H1 (cell line): ENCODE data around the gene SOX6. TPM values are rescaled to one million over a fixed set of nuclear protein-coding genes. Genes with fewer than 3 reads are reported as not detected.

ENCODE experiments used
- CTCF ChIA-PET: fragments of 300-600 bp; sonication (Branson Sonifier 250); formaldehyde crosslinking; loops from one replicate; lab custom pipeline; 2021; ENCODE audit not compliant: partially characterized antibody; lab: Charles Lee
- POLR2A ChIA-PET: fragments of 300-600 bp; sonication (Branson Sonifier 250); formaldehyde crosslinking; loops from one replicate; lab custom pipeline; 2021; ENCODE audit warnings: inconsistent platforms; ENCODE audit not compliant: partially characterized antibody; lab: Charles Lee
- DNase-seq, 2 experiments: peaks; one replicate each; pipeline versions ENCODE4 v3.0.0 to v3.0.0-alpha.2; 2010 to 2022; ENCODE audit warnings: low spot score in 2 of 2, low read depth in 1 of 2, mixed read lengths in 1 of 2
- FAIRE-seq: peaks from 2 replicates; lab custom pipeline; 2011; peaks lifted over from hg19 to GRCh38; lab: Jason Lieb, UNC
- H2AFZ ChIP-seq: 2 replicates; pipeline ENCODE4 v1.8.1; 2012; ENCODE audit warnings: low read length, inconsistent platforms
- H2AK5ac ChIP-seq: 2 replicates; pipeline ENCODE4 v1.6.1; 2013; ENCODE audit warnings: low read depth, low read length
- H2BK120ac ChIP-seq: replicated peaks from 2 replicates; pipeline ENCODE3; 2013; ENCODE audit warnings: low read depth, low read length, inconsistent platforms
- H2BK12ac ChIP-seq: 2 replicates; pipeline ENCODE4 v1.6.1; 2013; ENCODE audit warnings: low read depth, low read length
- H2BK15ac ChIP-seq: 2 replicates; pipeline ENCODE4 v1.6.1; 2013; ENCODE audit warnings: low read length
- H2BK20ac ChIP-seq: 2 replicates; pipeline ENCODE4 v1.6.1; 2013; ENCODE audit warnings: low read length
- H2BK5ac ChIP-seq: 2 replicates; pipeline ENCODE4 v1.6.1; 2013; ENCODE audit warnings: low read depth, low read length
- H3K14ac ChIP-seq: 2 replicates; pipeline ENCODE4 v1.6.1; 2013; ENCODE audit warnings: inconsistent platforms; ENCODE audit not compliant: insufficient read length
- H3K18ac ChIP-seq: 2 replicates; pipeline ENCODE4 v1.6.1; 2013; ENCODE audit warnings: low read length; ENCODE audit errors: extremely low read depth
- H3K23ac ChIP-seq: 2 replicates; pipeline ENCODE4 v1.6.1; 2013; ENCODE audit warnings: inconsistent platforms; ENCODE audit not compliant: insufficient read length
- H3K23me2 ChIP-seq: 2 replicates; pipeline ENCODE4 v1.6.1; 2013; ENCODE audit warnings: low read depth, low read length
- H3K27ac ChIP-seq: 2 replicates; pipeline ENCODE4 v1.6.1; 2011; ENCODE audit warnings: low read depth, low read length, inconsistent platforms
- H3K27me3 ChIP-seq, 4 experiments: replicated peaks in 1 of 4; 1 replicate in 1 of 4; 2 replicates in 3 of 4; pipeline versions ENCODE4 v1.6.1 to v1.8.1; 2011 to 2013; ENCODE audit warnings: low read length in 3 of 4, mild to moderate bottlenecking in 3 of 4, inconsistent platforms in 2 of 4, mixed read lengths in 2 of 4, moderate library complexity in 1 of 4; ENCODE audit not compliant: control insufficient read depth in 3 of 4, insufficient read depth in 3 of 4; ENCODE audit errors: extremely low read depth in 1 of 4
- H3K36me3 ChIP-seq, 4 experiments: 2 replicates each; pipeline versions ENCODE4 v1.6.1 to v1.8.1; 2011 to 2013; ENCODE audit warnings: mild to moderate bottlenecking in 4 of 4, low read length in 3 of 4, moderate library complexity in 2 of 4, control low read depth in 1 of 4, inconsistent platforms in 1 of 4; ENCODE audit not compliant: insufficient read depth in 4 of 4, control insufficient read depth in 2 of 4
- H3K4ac ChIP-seq: replicated peaks from 2 replicates; pipeline ENCODE3; 2013; ENCODE audit warnings: low read length, low read depth, mixed read lengths, inconsistent platforms; ENCODE audit not compliant: insufficient read length
- H3K4me1 ChIP-seq, 4 experiments: replicated peaks in 1 of 4; 1 replicate in 1 of 4; 2 replicates in 3 of 4; pipeline versions ENCODE4 v1.6.1 to v1.8.1; 2011 to 2013; ENCODE audit warnings: low read length in 3 of 4, inconsistent platforms in 2 of 4, mixed read lengths in 1 of 4; ENCODE audit not compliant: insufficient read depth in 4 of 4, control insufficient read depth in 3 of 4
- H3K4me2 ChIP-seq, 2 experiments: 2 replicates each; pipeline versions ENCODE4 v1.6.1 to v1.8.1; 2011 to 2013; ENCODE audit warnings: low read depth in 2 of 2, low read length in 2 of 2, control low read depth in 1 of 2, inconsistent platforms in 1 of 2, mild to moderate bottlenecking in 1 of 2; ENCODE audit not compliant: insufficient read depth in 1 of 2
- H3K4me3 ChIP-seq, 4 experiments: fragments of 200-600, 300-600 bp in 1 of 4; sonication (generic), shearing (Covaris generic), sonication (Bioruptor Twin) in 1 of 4; 2 replicates each; pipeline versions ENCODE4 v1.5.1 to v1.8.1; 2011 to 2016; ENCODE audit warnings: low read length in 4 of 4, low read depth in 3 of 4, control low read depth in 2 of 4, inconsistent platforms in 2 of 4, mild to moderate bottlenecking in 2 of 4, mixed read lengths in 1 of 4, moderate library complexity in 1 of 4; ENCODE audit not compliant: insufficient read depth in 2 of 4; ENCODE audit errors: extremely low read depth in 1 of 4
- H3K56ac ChIP-seq: replicated peaks from 2 replicates; pipeline ENCODE3; 2013; ENCODE audit warnings: low read depth, mild to moderate bottlenecking, mixed read lengths, low read length, inconsistent platforms; ENCODE audit not compliant: insufficient read length
- H3K79me1 ChIP-seq: 2 replicates; pipeline ENCODE4 v1.6.1; 2013; ENCODE audit warnings: low read depth, low read length, control low read depth
- H3K79me2 ChIP-seq, 2 experiments: 2 replicates each; pipeline versions ENCODE4 v1.6.1 to v1.8.1; 2012 to 2013; ENCODE audit warnings: low read length in 2 of 2, mild to moderate bottlenecking in 2 of 2, inconsistent platforms in 1 of 2; ENCODE audit not compliant: insufficient read depth in 2 of 2, control insufficient read depth in 1 of 2
- H3K9ac ChIP-seq, 4 experiments: replicated peaks in 1 of 4; 1 replicate in 1 of 4; 2 replicates in 3 of 4; pipeline versions ENCODE4 v1.6.1 to v1.8.1; 2011 to 2013; ENCODE audit warnings: low read depth in 3 of 4, low read length in 3 of 4, control low read depth in 2 of 4, mild to moderate bottlenecking in 2 of 4, moderate library complexity in 2 of 4, inconsistent platforms in 1 of 4; ENCODE audit errors: extremely low read depth in 1 of 4
- H3K9me3 ChIP-seq, 2 experiments: 2 replicates each; pipeline versions ENCODE4 v1.6.1 to v1.8.1; 2012 to 2013; ENCODE audit warnings: mild to moderate bottlenecking in 2 of 2, moderate library complexity in 2 of 2, control low read depth in 1 of 2, inconsistent platforms in 1 of 2, low read depth in 1 of 2, low read length in 1 of 2, mixed read lengths in 1 of 2; ENCODE audit not compliant: insufficient read depth in 2 of 2
- H4K20me1 ChIP-seq, 2 experiments: replicated peaks in 1 of 2; 2 replicates each; pipeline versions ENCODE3 to v1.8.1; 2011 to 2013; ENCODE audit warnings: inconsistent platforms in 2 of 2, low read length in 2 of 2, mild to moderate bottlenecking in 1 of 2; ENCODE audit not compliant: insufficient read depth in 2 of 2, control insufficient read depth in 1 of 2
- H4K5ac ChIP-seq: 2 replicates; pipeline ENCODE4 v1.6.1; 2013; ENCODE audit warnings: low read length, low read depth, mixed read lengths, inconsistent platforms; ENCODE audit not compliant: insufficient read length
- H4K8ac ChIP-seq: 2 replicates; pipeline ENCODE4 v1.8.0; 2013; ENCODE audit warnings: mild to moderate bottlenecking, moderate library complexity, low read length, inconsistent platforms; ENCODE audit not compliant: insufficient read depth; ENCODE audit errors: extremely low read depth
- H4K91ac ChIP-seq: replicated peaks from 2 replicates; pipeline ENCODE3; 2013; ENCODE audit warnings: low read length, mixed read lengths, inconsistent platforms; ENCODE audit not compliant: insufficient read length
- HDAC2 ChIP-seq, 2 experiments: fragments of 300-600 bp in 1 of 2; sonication (generic) in 1 of 2; IDR thresholded peaks; 2 replicates each; pipeline ENCODE4 v1.6.1; 2011 to 2012; ENCODE audit warnings: low read depth in 2 of 2, low read length in 2 of 2, mild to moderate bottlenecking in 2 of 2, moderate library complexity in 2 of 2, borderline replicate concordance in 1 of 2, inconsistent platforms in 1 of 2
- KDM4A ChIP-seq: IDR thresholded peaks from one replicate; pipeline ENCODE4 v1.7.1; 2012; ENCODE audit warnings: low read depth, mild to moderate bottlenecking, moderate library complexity, low read length, inconsistent platforms; ENCODE audit not compliant: severe bottlenecking
- polyA plus RNA-seq, 7 experiments: library from polyadenylated mRNA; depleted of rRNA in 3 of 7; stranded (reverse) in 5 of 7; unstranded in 2 of 7; fragments of >200 nt in 5 of 7; fragments of 200-250 nt in 2 of 7; gene quantifications; 1 replicate in 5 of 7; 2 replicates in 1 of 7; 4 replicates in 1 of 7; pipeline versions ENCODE4 v1.2.1 to v1.2.3, GENCODE V29; 2011 to 2013; ENCODE audit warnings: missing spikeins in 2 of 7, mixed read lengths in 2 of 7
- total RNA-seq: library from RNA; stranded (reverse); fragmentation: NEBNext Ultra II Directional; extraction: Animal tissue kit (Norgen Biotek cat#: 25700); gene quantifications from 2 replicates; pipeline ENCODE4 v1.2.1, GENCODE V29; 2021

Gene SOX6
- total and polyA plus RNA-seq, 2 of the 8 experiments (the other 6 are each of a cell fraction or from before 2014, with no cell fraction given): 0.09 TPM; not detected in 1

- ChIA-PET POLR2A (no interaction called here), CTCF (no interaction called here)
- Histone ChIP-seq H3K18ac (no peak overlapping the region), H3K36me3 (no peaks in the 10 kb centered on the region), H4K20me1 (no peaks in the 10 kb centered on the region), H3K14ac (no peak overlapping the region), H4K5ac (no peak overlapping the region), H3K27me3 (peaks cover 5 to 19% (median 10%) of the 10 kb centered on the region in 4 experiments; a peak in 6 of 7 replicates), H3K23ac (no peak overlapping the region), H2BK120ac (no peak overlapping the region), H3K9me3 (no peaks in the 10 kb centered on the region), H3K27ac (no peak overlapping the region), H2BK12ac (no peak overlapping the region), H3K79me1 (no peaks in the 10 kb centered on the region), H3K56ac (no peak overlapping the region), H3K4me3 (no peak overlapping the region), H3K4me2 (no peak overlapping the region), H2AFZ (no peak overlapping the region), H2BK15ac (no peak overlapping the region), H2BK20ac (no peak overlapping the region), H2AK5ac (no peak overlapping the region), H3K4ac (no peak overlapping the region), H3K4me1 (no peaks in the 10 kb centered on the region), H3K9ac (no peak overlapping the region), H4K91ac (no peak overlapping the region), H3K23me2 (no peaks in the 10 kb centered on the region), H4K8ac (no peak overlapping the region), H3K79me2 (no peaks in the 10 kb centered on the region), H2BK5ac (no peak overlapping the region)
- no peak for TF ChIP-seq KDM4A
- no peak for TF ChIP-seq HDAC2 (IDR thresholded peaks at IDR 0.05; ENCODE audit: borderline replicate concordance in 1 of 2, low read depth in 2 of 2, low read length in 2 of 2)
- DNase-seq (no peak), FAIRE-seq (no peak)
These were observed 37.0 kb upstream of the SOX6 start for GRCh38 chr11:16393340-16393739.
